ENCODE results near the gene NFKBIE. TPM values are rescaled to one million over a fixed set of nuclear protein-coding genes. Genes with fewer than 3 reads are reported as not detected.

NFKBIE gene
- total RNA-seq, 1 donor from 2014 or later: 46.3 TPM

- TF ChIP-seq, protein P1, sequence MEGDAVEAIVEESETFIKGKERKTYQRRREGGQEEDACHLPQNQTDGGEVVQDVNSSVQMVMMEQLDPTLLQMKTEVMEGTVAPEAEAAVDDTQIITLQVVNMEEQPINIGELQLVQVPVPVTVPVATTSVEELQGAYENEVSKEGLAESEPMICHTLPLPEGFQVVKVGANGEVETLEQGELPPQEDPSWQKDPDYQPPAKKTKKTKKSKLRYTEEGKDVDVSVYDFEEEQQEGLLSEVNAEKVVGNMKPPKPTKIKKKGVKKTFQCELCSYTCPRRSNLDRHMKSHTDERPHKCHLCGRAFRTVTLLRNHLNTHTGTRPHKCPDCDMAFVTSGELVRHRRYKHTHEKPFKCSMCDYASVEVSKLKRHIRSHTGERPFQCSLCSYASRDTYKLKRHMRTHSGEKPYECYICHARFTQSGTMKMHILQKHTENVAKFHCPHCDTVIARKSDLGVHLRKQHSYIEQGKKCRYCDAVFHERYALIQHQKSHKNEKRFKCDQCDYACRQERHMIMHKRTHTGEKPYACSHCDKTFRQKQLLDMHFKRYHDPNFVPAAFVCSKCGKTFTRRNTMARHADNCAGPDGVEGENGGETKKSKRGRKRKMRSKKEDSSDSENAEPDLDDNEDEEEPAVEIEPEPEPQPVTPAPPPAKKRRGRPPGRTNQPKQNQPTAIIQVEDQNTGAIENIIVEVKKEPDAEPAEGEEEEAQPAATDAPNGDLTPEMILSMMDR (IDR thresholded peaks at IDR 0.05; ENCODE audit: insufficient read depth, low read length, poor library complexity, severe bottlenecking): no peak
- no peak overlapping the region for H3K4me3 ChIP-seq (ENCODE audit: low read depth, low read length)
- H3K27me3 ChIP-seq (ENCODE audit: control insufficient read depth, insufficient read depth, low read length): no peaks in the 10 kb centered on the region
- no peak for DNase-seq (ENCODE audit: low read depth)
- no peaks in the 10 kb centered on the region for H3K36me3 ChIP-seq (ENCODE audit: control insufficient read depth, insufficient read depth, low read length)
Observed at GRCh38 chr6:44243345-44243744, 22.0 kb downstream of the NFKBIE start.

DNA sequence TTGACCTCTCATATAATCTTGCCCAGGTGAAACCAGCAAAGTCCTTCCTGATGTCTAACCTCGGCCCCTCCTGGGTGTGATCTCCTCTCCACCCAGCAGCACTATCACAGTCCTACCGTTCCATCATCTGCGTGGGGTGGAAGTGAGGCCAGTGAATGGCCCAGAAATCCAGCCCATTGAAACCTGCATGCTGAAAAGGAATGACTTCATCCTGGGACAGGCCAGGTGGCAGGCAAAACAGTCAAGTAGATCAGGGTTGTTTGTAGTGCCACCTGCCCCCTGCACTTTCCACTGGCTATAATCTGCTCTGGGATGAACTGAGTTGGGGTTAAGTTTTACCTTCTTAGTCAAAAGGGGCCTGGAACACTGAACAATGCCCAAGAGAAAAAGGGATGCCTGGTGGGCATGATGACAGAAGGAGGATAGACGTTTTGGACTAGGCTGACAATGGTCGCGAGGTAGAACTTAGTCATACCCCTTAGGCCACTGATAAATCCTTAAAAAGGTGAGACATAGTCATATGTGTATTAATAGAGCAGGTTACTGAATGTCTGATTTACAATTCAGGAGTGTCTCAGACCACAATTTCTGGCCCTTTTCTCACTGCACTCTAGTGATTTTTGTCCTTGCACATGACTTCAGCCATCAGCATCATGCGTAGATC lies 26.5 kb downstream of the NFKBIE start:
- Histone ChIP-seq H3K4me3 (ENCODE audit: low read depth, low read length) (no peak overlapping the region), H3K36me3 (ENCODE audit: control insufficient read depth, insufficient read depth, low read length) (no peaks in the 10 kb centered on the region), H3K27me3 (ENCODE audit: control insufficient read depth, insufficient read depth, low read length) (no peaks in the 10 kb centered on the region)
- no peak for DNase-seq (ENCODE audit: low read depth)
- TF ChIP-seq, protein P1 (IDR thresholded peaks at IDR 0.05; ENCODE audit: insufficient read depth, low read length, poor library complexity, severe bottlenecking): no peak

- no peak for DNase-seq (ENCODE audit: low read depth)
- TF ChIP-seq, protein P1 (IDR thresholded peaks at IDR 0.05; ENCODE audit: insufficient read depth, low read length, poor library complexity, severe bottlenecking): peak; percentile 83
- Histone ChIP-seq H3K4me3 (ENCODE audit: low read depth, low read length) (peak overlapping the region; percentile 50), H3K36me3 (ENCODE audit: control insufficient read depth, insufficient read depth, low read length) (peaks cover 1% of the 10 kb centered on the region), H3K27me3 (ENCODE audit: control insufficient read depth, insufficient read depth, low read length) (no peaks in the 10 kb centered on the region)
Observed at GRCh38 chr6:44237813-44238433, 27.4 kb downstream of the NFKBIE start.

GRCh38 chr6:44237021-44237812 lies 28.1 kb downstream of the NFKBIE start:
- peak; percentile 99 for DNase-seq (ENCODE audit: low read depth)
- Histone ChIP-seq H3K27me3 (ENCODE audit: control insufficient read depth, insufficient read depth, low read length) (no peaks in the 10 kb centered on the region), H3K4me3 (ENCODE audit: low read depth, low read length) (peak overlapping the region; percentile 50), H3K36me3 (ENCODE audit: control insufficient read depth, insufficient read depth, low read length) (peaks cover 1% of the 10 kb centered on the region)
- TF ChIP-seq, protein P1 (IDR thresholded peaks at IDR 0.05; ENCODE audit: insufficient read depth, low read length, poor library complexity, severe bottlenecking): no peak

- H3K27me3 ChIP-seq (ENCODE audit: control insufficient read depth, insufficient read depth, low read length): no peaks in the 10 kb centered on the region
- TF ChIP-seq, protein P1 (IDR thresholded peaks at IDR 0.05; ENCODE audit: insufficient read depth, low read length, poor library complexity, severe bottlenecking): peak; percentile 6
- H3K4me3 ChIP-seq (ENCODE audit: low read depth, low read length): no peak overlapping the region
- no peak for DNase-seq (ENCODE audit: low read depth)
- peaks cover 1% of the 10 kb centered on the region for H3K36me3 ChIP-seq (ENCODE audit: control insufficient read depth, insufficient read depth, low read length)
Observed at GRCh38 chr6:44235891-44236516, 29.3 kb downstream of the NFKBIE start.
